ENCODE measurements around the gene SMIM24. TPM values are rescaled to one million over a fixed set of nuclear protein-coding genes. Genes with fewer than 3 reads are reported as not detected.

The SMIM24 gene
- total and polyA plus RNA-seq, 9 of the 15 experiments (the other 6 are each of a cell fraction or from before 2014, with no cell fraction given): 0.45 to 12.3 (median 1.4) TPM; not detected in 1

DNA sequence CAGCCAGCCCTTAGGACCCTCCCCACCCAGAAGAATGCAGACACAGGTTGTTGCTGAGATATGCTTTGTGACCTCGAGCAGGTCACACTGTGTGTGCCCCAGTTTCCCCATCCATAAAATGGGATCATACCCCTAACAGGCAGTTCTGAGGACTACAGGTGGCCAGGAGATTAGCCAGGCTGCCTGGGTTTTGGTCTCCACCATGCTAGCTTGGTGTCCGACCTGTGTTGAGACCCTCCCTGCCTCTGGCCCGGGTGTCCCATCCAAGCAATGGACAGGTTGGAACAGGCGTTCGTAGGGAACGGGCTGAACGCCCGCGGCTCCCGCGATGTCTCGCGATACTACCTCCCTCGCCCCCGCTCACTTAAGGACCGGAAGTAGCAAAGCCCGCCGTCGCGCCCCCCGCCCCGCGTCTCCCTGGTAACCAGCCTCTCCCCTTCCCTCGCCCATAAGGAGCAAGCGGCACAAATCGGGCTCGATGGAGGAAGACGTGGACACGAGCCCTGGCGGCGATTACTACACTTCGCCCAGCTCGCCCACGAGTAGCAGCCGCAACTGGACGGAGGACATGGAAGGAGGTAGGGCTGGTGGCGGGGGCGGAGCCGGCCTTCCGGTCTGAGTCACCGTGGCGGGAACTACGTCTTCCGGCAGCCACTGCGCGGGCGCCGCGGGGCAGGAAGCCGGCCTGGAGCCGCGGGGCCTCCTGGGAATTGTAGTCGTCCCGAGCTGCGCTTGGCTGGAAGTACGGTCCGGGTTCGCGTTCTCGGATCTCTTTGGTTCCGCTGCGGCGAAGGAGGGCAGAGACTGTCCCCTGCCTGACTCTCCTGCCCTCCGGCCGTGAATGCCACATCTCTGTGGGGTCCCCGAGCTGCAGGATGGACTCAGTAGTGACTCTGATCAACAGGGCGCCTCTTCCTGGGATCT lies 45.4 kb downstream of the SMIM24 start (continued):
- TF ChIP-seq, protein P1, sequence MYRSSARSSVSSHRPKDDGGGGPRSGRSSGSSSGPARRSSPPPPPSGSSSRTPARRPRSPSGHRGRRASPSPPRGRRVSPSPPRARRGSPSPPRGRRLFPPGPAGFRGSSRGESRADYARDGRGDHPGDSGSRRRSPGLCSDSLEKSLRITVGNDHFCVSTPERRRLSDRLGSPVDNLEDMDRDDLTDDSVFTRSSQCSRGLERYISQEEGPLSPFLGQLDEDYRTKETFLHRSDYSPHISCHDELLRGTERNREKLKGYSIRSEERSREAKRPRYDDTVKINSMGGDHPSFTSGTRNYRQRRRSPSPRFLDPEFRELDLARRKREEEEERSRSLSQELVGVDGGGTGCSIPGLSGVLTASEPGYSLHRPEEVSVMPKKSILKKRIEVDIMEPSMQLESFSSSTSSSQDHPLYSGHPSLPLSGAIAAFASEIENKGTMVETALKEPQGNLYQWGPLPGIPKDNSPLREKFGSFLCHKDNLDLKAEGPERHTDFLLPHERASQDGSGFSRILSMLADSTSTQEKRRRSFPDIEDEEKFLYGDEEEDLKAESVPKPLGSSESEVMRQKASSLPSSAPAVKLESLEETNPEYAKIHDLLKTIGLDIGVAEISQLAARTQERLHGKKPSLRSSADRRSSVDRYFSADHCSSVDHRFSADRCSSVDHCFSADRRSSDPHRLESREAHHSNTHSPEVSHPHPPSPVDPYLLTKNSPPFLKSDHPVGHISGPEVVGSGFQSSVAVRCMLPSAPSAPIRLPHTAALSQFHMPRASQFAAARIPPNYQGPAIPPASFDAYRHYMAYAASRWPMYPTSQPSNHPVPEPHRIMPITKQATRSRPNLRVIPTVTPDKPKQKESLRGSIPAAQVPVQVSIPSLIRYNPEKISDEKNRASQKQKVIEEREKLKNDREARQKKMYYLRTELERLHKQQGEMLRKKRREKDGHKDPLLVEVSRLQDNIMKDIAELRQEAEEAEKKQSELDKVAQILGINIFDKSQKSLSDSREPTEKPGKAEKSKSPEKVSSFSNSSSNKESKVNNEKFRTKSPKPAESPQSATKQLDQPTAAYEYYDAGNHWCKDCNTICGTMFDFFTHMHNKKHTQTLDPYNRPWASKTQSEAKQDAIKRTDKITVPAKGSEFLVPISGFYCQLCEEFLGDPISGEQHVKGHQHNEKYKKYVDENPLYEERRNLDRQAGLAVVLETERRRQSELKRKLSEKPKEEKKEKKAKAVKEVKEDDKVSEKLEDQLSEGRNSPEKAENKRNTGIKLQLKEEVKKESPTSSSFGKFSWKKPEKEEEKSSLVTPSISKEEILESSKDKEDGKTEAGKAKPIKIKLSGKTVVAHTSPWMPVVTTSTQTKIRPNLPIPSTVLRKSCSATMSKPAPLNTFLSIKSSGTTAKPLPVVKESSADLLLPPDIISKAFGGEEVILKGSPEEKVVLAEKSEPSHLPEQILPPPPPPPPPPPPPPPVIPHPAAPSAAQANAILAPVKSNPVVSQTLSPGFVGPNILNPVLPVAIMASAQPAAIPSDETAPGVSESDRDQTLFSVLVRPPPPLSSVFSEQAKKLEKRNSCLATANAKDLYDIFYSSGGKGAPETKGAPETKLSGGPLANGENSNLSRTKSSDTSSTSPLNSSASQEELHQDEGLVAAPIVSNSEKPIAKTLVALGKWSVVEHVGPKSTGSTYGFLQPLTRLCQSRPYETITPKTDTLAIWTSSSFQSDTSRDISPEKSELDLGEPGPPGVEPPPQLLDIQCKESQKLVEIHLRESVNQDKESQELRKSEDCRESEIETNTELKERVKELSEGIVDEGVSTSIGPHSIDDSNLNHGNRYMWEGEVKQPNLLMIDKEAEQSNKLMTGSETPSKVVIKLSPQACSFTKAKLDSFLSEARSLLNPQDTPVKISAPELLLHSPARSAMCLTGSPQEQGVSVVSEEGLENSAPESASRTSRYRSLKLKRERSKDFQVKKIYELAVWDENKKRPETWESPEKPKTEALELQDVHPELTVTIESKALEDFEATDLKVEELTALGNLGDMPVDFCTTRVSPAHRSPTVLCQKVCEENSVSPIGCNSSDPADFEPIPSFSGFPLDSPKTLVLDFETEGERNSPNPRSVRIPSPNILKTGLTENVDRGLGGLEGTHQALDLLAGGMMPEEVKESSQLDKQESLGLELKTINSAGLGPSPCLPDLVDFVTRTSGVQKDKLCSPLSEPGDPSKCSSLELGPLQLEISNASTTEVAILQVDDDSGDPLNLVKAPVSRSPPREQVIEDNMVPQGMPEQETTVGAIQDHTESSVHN (IDR thresholded peaks at IDR 0.05; ENCODE audit: borderline replicate concordance in 1 of 2, low read depth in 1 of 2): no peak
- TF ChIP-seq ZNF217 (CRISPR knock-in tag; IDR thresholded peaks at IDR 0.05) (no peak), GABPB2 (CRISPR knock-in tag; conservative IDR thresholded peaks at IDR 0.05) (no peak), PTRF (tag; IDR thresholded peaks at IDR 0.05) (no peak), ZNF695 (CRISPR knock-in tag; IDR thresholded peaks at IDR 0.05) (no peak), PCBP1 (IDR thresholded peaks at IDR 0.05; ENCODE audit: low read depth, low read length, poor library complexity, severe bottlenecking) (no peak), ZNF76 (CRISPR knock-in tag; IDR thresholded peaks at IDR 0.05; ENCODE audit: borderline replicate concordance) (peak; percentile 95), NR2F6 (CRISPR knock-in tag; IDR thresholded peaks at IDR 0.05) (no peak), TEAD2 (tag; IDR thresholded peaks at IDR 0.05) (no peak)
- TF ChIP-seq, protein P2, sequence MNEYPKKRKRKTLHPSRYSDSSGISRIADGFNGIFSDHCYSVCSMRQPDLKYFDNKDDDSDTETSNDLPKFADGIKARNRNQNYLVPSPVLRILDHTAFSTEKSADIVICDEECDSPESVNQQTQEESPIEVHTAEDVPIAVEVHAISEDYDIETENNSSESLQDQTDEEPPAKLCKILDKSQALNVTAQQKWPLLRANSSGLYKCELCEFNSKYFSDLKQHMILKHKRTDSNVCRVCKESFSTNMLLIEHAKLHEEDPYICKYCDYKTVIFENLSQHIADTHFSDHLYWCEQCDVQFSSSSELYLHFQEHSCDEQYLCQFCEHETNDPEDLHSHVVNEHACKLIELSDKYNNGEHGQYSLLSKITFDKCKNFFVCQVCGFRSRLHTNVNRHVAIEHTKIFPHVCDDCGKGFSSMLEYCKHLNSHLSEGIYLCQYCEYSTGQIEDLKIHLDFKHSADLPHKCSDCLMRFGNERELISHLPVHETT (CRISPR knock-in tag; conservative IDR thresholded peaks at IDR 0.05 in 1 of 2, IDR thresholded peaks at IDR 0.05 in 1 of 2): 0 out of 4 replicates have a peak, but pooled peaks of 1 of the 2 experiments have one; percentile 75
- TF ChIP-seq, protein P3, sequence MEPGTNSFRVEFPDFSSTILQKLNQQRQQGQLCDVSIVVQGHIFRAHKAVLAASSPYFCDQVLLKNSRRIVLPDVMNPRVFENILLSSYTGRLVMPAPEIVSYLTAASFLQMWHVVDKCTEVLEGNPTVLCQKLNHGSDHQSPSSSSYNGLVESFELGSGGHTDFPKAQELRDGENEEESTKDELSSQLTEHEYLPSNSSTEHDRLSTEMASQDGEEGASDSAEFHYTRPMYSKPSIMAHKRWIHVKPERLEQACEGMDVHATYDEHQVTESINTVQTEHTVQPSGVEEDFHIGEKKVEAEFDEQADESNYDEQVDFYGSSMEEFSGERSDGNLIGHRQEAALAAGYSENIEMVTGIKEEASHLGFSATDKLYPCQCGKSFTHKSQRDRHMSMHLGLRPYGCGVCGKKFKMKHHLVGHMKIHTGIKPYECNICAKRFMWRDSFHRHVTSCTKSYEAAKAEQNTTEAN (CRISPR knock-in tag; IDR thresholded peaks at IDR 0.05): peak; percentile 70; the same call in 1 of the 2 replicates
- TF ChIP-seq, protein P4, sequence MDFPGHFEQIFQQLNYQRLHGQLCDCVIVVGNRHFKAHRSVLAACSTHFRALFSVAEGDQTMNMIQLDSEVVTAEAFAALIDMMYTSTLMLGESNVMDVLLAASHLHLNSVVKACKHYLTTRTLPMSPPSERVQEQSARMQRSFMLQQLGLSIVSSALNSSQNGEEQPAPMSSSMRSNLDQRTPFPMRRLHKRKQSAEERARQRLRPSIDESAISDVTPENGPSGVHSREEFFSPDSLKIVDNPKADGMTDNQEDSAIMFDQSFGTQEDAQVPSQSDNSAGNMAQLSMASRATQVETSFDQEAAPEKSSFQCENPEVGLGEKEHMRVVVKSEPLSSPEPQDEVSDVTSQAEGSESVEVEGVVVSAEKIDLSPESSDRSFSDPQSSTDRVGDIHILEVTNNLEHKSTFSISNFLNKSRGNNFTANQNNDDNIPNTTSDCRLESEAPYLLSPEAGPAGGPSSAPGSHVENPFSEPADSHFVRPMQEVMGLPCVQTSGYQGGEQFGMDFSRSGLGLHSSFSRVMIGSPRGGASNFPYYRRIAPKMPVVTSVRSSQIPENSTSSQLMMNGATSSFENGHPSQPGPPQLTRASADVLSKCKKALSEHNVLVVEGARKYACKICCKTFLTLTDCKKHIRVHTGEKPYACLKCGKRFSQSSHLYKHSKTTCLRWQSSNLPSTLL (IDR thresholded peaks at IDR 0.05): no peak
